GM18502 (cell line): ENCODE measurements around the gene TBL1X.

Experiments used
- ATAC-seq: cut with Tn5 transposase; IDR thresholded peaks from one replicate; pipeline ENCODE4 v1.9.1; 2021; ENCODE audit warnings: mild to moderate bottlenecking; ENCODE audit not compliant: unreplicated experiment, poor library complexity

The TBL1X gene

DNA sequence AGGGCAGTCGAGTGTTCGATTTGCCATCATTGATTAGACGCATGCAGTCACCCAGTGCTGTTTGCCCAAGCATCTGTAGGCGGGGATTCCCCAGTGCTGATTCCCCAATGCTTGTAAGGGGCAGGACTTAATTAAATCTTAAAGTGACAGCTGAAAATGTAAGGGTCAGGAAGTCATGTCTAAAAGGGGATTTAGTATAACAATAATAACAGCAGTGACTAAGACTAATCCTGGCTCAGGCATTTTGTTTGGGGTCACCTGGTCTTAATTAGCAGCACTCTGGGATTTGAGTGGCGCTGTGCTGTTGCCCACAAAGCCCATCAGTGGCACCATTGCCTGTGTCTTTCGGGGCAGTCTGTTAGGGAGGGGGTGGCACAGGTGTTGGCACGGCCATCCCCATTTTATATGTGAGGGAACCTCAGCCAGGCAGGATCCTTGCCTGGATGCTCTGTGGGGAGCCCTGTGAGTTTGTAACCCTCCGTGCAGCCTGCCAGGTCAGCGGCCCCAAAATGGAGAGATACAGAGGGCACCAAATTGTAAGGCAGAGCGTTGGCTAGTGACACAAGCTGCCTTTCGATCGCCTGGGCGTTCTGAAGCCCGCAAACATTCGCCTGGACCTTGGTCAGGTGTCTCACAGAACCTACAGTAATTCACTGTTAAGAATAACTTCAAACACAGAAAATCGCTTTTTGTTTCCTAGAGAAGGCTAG lies 146.7 kb downstream of the TBL1X start:
- ATAC-seq = peak; percentile 57

GRCh38 chrX:9612146-9612505 lies 147.3 kb downstream of the TBL1X start:
- no peak for ATAC-seq

DNA sequence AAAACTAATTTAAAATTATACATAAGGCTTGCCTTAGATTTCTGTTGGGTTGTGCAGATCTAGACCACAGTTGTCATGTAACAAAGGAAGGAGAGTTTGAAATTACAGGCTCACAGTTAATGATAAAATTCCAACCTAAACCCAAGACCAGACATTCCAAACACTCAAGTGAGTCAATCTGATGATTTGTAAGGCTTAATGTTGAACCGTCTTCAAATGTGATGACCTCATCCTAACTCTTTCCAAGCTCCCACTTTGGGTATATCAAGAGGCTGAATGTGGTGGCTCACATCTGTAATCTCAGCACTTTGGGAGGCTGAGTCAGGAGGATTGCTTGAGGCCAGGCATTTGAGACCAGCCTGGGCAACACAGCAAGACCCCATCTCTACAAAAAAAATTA lies 149.2 kb downstream of the TBL1X start:
- no peak for ATAC-seq

DNA sequence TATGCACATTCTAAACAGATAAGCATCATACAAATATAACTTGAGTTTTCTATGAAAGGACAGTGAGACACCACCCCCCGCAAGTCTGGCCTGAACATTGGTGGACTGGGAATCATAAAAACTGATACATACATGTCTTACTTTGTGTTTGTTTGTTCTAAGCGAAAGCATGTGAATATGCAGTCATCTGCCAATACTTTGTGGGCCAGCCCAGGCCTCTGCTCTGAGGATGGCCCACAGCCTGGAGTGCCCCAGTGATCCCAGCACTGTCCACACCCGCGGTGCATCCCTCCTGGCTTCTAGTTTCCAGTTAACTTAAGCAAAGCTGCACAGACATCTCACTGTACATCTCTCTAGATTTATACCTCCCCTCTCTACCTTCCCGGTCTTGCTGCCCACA lies 154.3 kb downstream of the TBL1X start:
- no peak for ATAC-seq

DNA sequence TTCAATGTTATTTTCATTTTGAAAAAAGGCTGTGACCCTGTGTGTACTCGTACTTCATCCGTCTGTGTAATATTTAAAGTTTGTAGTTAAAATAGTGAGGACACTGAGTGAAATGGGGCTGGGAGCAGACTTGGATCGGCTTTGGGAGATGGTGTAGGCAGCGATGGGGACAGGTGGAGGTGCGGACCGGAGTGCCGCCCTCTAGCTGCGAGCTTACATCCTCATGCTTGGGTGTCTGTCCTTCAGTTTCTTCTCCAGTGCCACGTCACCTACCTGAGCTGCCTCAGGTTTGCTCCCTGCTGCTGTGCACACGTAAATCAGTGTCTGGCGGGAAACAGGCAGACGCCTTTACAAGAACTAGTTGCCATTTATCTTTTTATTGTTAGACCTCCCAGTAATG lies 154.7 kb downstream of the TBL1X start:
- no peak for ATAC-seq

DNA sequence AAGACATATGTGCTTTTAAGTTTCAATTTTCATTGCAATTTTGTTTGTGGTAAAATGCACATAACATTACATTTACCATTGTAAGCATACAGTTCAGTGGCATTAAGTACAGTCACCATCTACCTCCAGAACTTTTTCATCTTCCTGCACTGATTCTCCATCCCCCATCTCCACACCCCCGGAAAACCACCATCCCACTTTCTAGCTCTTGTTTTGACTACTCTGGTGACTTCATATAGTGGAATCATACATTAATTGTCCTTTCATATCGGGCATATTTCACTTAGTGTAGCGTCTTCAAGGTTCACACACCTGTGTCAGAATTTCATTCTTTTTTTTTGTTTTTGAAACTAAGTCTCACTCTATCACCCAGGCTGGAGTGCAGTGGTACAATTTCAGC lies 157.3 kb downstream of the TBL1X start:
- ATAC-seq = no peak

DNA sequence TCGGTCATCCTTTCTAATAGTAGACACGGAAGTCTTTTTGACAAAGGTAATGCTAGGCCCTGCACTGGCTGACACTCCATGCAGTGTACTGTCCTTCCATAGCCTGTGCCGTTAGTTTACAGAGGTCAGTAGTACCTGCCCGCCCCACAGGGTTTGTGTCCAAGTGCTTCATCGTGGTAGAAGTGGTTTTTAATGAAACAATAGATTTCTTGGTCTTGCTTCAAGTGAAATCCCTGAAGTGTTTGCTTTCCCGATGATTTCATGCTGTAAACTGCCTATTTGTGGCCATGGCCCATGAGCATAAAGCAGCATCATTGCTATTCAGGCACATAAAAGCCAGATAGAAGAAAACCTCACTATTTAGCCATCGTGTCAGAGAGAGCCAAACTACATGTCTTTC lies 161.5 kb downstream of the TBL1X start:
- ATAC-seq = no peak

- no peak for ATAC-seq
Measured at GRCh38 chrX:9627922-9628321, 163.1 kb downstream of the TBL1X start.

GRCh38 chrX:9628779-9629493 lies 164.1 kb downstream of the TBL1X start:
- ATAC-seq = no peak

GRCh38 chrX:9634551-9634950 lies 169.7 kb downstream of the TBL1X start:
- no peak for ATAC-seq

GRCh38 chrX:9635368-9635767 lies 170.5 kb downstream of the TBL1X start:
- no peak for ATAC-seq

DNA sequence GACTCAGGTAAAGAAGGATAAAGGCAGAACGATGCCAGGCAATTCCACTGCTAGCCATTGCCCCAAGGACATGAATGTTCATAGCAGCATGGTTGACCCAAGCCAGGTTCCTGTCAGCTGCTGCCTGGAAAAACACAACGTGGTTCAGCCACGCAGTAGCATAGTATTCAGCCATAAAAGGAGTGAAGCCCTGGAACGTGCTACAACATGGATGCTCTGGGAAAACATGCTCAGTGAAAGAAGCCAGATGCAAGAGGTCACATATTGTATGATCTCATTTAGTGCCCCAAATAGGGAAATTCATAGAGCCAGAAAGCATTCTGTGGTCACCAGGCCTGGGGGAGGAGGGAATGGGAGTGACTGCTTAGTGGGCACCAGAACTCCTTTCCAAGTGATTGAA lies 170.9 kb downstream of the TBL1X start:
- ATAC-seq = no peak

DNA sequence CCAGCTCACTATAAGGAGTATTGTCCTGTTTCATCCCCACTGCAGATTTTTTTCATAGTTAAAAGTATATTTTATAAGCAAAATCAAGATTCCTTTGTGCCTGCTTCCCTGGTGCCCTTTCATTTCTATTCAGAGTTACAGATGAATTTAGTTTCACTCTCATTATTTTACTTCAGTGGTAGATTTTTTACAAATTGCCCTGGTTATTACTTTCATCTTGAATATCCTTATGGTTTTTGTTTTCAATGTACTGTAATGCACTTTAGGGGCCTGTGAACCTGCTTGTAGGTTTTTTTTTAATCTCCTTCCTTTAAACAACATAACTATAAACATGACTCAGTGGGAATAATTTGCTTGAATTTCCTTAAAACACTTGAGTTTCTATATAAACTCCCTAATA lies 174.0 kb downstream of the TBL1X start:
- ATAC-seq = no peak

DNA sequence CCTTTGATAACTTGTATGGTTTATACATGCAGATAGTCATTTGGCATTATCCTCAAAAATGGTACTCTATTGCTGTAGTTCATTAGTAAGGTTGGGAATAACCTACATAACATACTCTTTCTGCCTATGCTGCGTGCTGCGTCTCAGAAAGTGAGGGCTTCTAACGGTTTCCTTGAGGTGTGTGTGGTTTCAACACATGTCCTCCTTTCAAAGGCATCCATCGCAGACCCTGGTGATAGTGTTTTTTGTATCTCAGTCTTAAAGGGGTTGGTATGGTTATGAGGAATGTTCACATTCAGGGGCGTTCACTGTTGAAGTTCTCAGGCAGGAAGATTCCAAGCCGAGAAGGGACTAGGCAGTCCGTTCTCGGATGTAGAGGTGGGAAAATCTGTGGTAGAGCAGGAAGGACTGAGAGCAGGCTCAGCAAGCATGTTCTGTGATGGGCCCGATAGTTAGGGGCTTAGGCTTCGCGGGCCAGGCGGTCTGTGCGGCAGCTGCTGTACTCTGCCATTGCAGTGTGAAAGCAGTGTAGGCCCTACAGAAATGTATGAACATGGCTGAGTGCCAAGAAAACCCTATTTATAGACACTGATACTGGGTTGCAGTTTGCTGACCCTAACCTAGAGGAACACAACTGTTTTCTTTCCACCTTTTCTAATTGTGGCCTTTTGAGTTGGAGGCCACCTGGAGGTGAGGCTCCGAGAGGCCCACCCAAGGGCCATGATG lies 177.6 kb downstream of the TBL1X start:
- ATAC-seq = no peak

DNA sequence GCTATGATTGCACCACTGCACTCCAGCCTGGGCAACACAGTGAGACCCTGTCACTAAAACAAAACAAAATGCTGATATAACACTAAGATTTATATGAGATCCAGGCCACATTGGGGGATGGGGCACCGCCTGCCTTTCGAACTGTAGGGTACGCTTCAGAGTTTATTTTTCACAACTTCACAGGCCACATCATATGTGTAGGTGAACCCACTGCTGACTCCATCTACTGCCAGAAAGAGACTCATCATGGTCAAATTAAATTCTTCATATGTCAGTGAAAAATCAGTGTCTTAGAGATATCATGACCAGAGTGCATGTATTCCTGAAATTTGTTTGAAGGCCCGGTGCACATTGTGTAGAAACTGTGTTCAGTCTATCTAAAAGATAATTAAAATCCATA lies 178.9 kb downstream of the TBL1X start:
- no peak for ATAC-seq

DNA sequence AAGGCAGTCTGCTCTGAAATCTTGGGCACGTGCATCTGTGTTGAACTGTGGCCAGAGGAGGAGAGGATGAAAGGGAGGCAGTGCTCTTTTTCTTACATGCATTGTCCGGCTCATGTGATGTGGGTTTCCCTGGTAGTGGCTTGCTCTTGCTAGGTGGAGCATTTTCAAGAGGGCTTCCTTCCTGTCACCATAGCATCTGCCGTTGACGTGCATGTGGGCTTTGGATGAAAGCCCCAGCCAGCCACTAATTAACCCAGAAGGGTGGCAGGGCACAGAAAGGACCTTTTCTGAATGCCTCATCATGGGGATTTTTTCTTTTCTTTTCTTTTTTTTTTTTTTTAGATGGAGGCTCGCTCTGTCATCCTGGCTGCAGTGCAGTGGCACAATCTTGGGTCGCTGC lies 179.5 kb downstream of the TBL1X start:
- ATAC-seq = peak; percentile 83

DNA sequence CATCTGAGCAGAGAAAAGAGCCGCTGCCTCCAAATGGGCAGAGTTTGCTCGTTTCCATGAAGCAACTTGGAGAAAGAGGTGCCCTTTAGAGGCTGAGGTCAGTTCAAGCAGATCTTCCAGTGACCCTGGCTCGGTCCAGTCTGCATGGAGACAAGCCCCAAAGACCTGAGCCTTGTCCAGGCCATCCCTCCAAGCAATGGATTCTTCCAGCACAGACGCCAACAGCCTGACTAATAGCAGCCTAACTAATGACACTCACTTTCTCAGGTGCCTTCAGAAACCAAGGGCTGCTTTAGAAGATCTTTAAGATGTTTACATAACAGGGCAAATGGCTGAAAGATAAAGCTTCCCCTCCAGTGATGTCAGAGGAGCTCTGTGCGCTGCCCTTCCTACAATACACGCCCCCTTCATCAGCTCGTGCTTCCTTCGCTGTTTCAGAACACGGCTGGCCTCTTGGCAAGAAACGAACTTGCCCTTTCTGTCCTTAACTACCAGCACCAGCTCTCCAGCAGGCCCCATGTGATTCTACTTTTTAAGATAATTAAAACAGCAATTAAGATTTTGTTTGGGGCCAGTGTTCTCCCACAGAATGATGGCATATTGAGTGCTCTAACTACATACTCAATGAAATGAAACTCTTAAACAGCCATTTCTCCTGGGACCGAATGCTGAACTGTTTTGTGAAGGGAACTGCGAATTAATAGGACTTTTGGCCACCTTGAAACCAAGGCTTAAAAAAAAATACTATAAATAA lies 181.8 kb downstream of the TBL1X start:
- ATAC-seq = no peak

- no peak for ATAC-seq
Measured at GRCh38 chrX:9647431-9647830, 182.6 kb downstream of the TBL1X start.

GRCh38 chrX:9650091-9650490 lies 185.2 kb downstream of the TBL1X start:
- no peak for ATAC-seq

DNA sequence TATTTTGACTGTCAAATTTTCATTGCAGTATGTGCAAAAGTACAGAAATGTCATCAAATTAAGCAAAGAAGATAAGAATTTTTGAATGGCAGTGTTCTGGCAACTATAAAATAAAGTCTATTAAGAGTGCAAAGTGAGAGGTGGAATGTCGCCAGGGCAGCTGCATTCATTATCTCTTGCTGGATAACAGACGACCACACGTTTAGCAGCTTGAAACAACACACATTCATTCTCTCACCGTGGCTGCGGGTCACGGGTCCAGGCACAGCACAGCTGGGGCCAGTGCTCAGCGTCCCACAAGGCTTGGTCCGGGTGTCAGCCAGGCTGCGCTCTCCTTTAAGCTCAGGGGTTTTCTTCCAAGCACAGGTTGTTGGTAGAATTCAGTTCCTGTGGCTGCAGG lies 186.9 kb downstream of the TBL1X start:
- no peak for ATAC-seq

- no peak for ATAC-seq
Measured at GRCh38 chrX:9654929-9655328, 190.1 kb downstream of the TBL1X start.
